ENCODE results near the gene CHD5.

GRCh38 chr1:6144647-6145395, 35.3 kb downstream of the CHD5 start:
- no peak for TF ChIP-seq JUN (CRISPR knock-in tag; IDR thresholded peaks at IDR 0.05)
- TF ChIP-seq CTCF (IDR thresholded peaks at IDR 0.05), result no peak
- no peak for TF ChIP-seq GABPB1 (CRISPR knock-in tag; IDR thresholded peaks at IDR 0.05)
- TF ChIP-seq ZNF263 (CRISPR knock-in tag; IDR thresholded peaks at IDR 0.05; ENCODE audit: low read depth), result no peak
- no peak for TF ChIP-seq ZNF232 (CRISPR knock-in tag; IDR thresholded peaks at IDR 0.05)
- no peak for TF ChIP-seq SP1 (CRISPR knock-in tag; conservative IDR thresholded peaks at IDR 0.05)
- TF ChIP-seq SOX15 (CRISPR knock-in tag; IDR thresholded peaks at IDR 0.05), result no peak
- no peak for TF ChIP-seq FOXP4 (CRISPR knock-in tag; IDR thresholded peaks at IDR 0.05)
- TF ChIP-seq USF2 (CRISPR knock-in tag; IDR thresholded peaks at IDR 0.05), result no peak
